KMS-11 (cell line): ENCODE data around the gene RAD51D.
A peak's percentile ranks its signal among the peaks of the same experiment; 100 is the strongest.
"Not testable (repeated sequence)": the region's sequence is repeated elsewhere in the genome, so short reads cannot be mapped to it uniquely, and the experiment has no call there.

Source experiments
- H2AFZ ChIP-seq: fragments of 200-600 bp; sonication (generic); 2 replicates; pipeline ENCODE4 v1.6.1; 2016; ENCODE audit warnings: antibody characterized with exemption, mixed run types, low read depth
- H3K27ac ChIP-seq: fragments of 200-600 bp; sonication (generic); 2 replicates; pipeline ENCODE4 v1.6.1; 2016; ENCODE audit warnings: mild to moderate bottlenecking, mixed run types
- H3K27me3 ChIP-seq: fragments of 200-600 bp; sonication (generic); 2 replicates; pipeline ENCODE4 v1.6.1; 2017; ENCODE audit warnings: mild to moderate bottlenecking, low read depth, mixed run types, moderate library complexity; ENCODE audit not compliant: insufficient read depth
- H3K36me3 ChIP-seq: fragments of 200-600 bp; sonication (generic); 2 replicates; pipeline ENCODE4 v1.6.1; 2017; ENCODE audit warnings: mild to moderate bottlenecking, mixed run types; ENCODE audit not compliant: insufficient read depth
- H3K4me1 ChIP-seq: fragments of 200-600 bp; sonication (generic); 2 replicates; pipeline ENCODE4 v1.6.1; 2016; ENCODE audit warnings: mild to moderate bottlenecking, low read depth, mixed run types; ENCODE audit not compliant: poor library complexity, severe bottlenecking
- H3K4me2 ChIP-seq: fragments of 200-600 bp; sonication (generic); 2 replicates; pipeline ENCODE4 v1.7.0; 2016; ENCODE audit warnings: mild to moderate bottlenecking, mixed run types
- H3K4me3 ChIP-seq: fragments of 200-600 bp; sonication (generic); IDR thresholded peaks from 2 replicates; pipeline ENCODE4 v1.6.1; 2017; ENCODE audit warnings: low read depth, low read length, mixed read lengths; ENCODE audit not compliant: insufficient read depth
- H3K79me2 ChIP-seq: fragments of 200-600 bp; sonication (generic); 2 replicates; pipeline ENCODE4 v1.6.1; 2016; ENCODE audit warnings: low read depth, mixed run types; ENCODE audit not compliant: insufficient read depth
- H3K9ac ChIP-seq: fragments of 200-600 bp; sonication (generic); 2 replicates; pipeline ENCODE4 v1.6.1; 2016; ENCODE audit warnings: mild to moderate bottlenecking, mixed run types
- H4K20me1 ChIP-seq: fragments of 200-600 bp; sonication (generic); 2 replicates; pipeline ENCODE4 v1.6.1; 2016; ENCODE audit warnings: mild to moderate bottlenecking, mixed run types; ENCODE audit not compliant: insufficient read depth
- CTCF ChIP-seq: fragments of 200-600 bp; sonication (generic); conservative IDR thresholded peaks from 2 replicates; pipeline ENCODE4 v1.6.1; 2017; ENCODE audit warnings: low read depth, mild to moderate bottlenecking, antibody characterized with exemption, low read length, moderate library complexity, mixed read lengths

RAD51D gene

GRCh38 chr17:35097776-35098175 lies 21.9 kb downstream of the RAD51D start:
- Histone ChIP-seq H3K4me3 (no peak overlapping the region), H3K9ac (no peak overlapping the region), H4K20me1 (no peaks in the 10 kb centered on the region), H3K27ac (no peak overlapping the region), H3K27me3 (no peaks in the 10 kb centered on the region), H3K36me3 (0 out of 2 replicates have a peak, but pooled peaks cover 5% of the 10 kb centered on the region), H3K4me2 (no peak overlapping the region), H2AFZ (no peak overlapping the region), H3K79me2 (no peaks in the 10 kb centered on the region), H3K4me1 (no peaks in the 10 kb centered on the region)
- TF ChIP-seq CTCF = no peak

- no peak overlapping the region for H3K4me2 ChIP-seq
- H3K27me3 ChIP-seq = no peaks in the 10 kb centered on the region
Measured at GRCh38 chr17:35095741-35096140, 23.9 kb downstream of the RAD51D start.

GRCh38 chr17:35094902-35095301 lies 24.8 kb downstream of the RAD51D start:
- H2AFZ ChIP-seq = no peak overlapping the region
- H3K4me1 ChIP-seq = peaks cover 2% of the 10 kb centered on the region
- H3K27me3 ChIP-seq = no peaks in the 10 kb centered on the region
- TF ChIP-seq CTCF = no peak
- no peak overlapping the region for H3K4me3 ChIP-seq
- no peak overlapping the region for H3K27ac ChIP-seq
- H4K20me1 ChIP-seq = no peaks in the 10 kb centered on the region
- H3K79me2 ChIP-seq = no peaks in the 10 kb centered on the region
- no peak overlapping the region for H3K9ac ChIP-seq
- H3K4me2 ChIP-seq = no peak overlapping the region
- no peaks in the 10 kb centered on the region for H3K36me3 ChIP-seq

More at GRCh38 chr17:35095741-35096140, 23.9 kb downstream of the RAD51D start:
- Histone ChIP-seq H3K27ac (no peak overlapping the region), H3K36me3 (0 out of 2 replicates have a peak, but pooled peaks cover 5% of the 10 kb centered on the region), H3K4me3 (no peak overlapping the region), H3K9ac (no peak overlapping the region), H2AFZ (no peak overlapping the region), H3K4me1 (no peaks in the 10 kb centered on the region), H4K20me1 (no peaks in the 10 kb centered on the region), H3K79me2 (no peaks in the 10 kb centered on the region)
- no peak for TF ChIP-seq CTCF

GRCh38 chr17:35090707-35091106 lies 29.0 kb downstream of the RAD51D start:
- not testable (repeated sequence) for H3K4me2 ChIP-seq, H3K36me3 ChIP-seq, H4K20me1 ChIP-seq, H2AFZ ChIP-seq, H3K27me3 ChIP-seq, H3K4me3 ChIP-seq, H3K27ac ChIP-seq, H3K9ac ChIP-seq
- H3K4me1 ChIP-seq = peaks cover 29% of the 10 kb centered on the region
- H3K79me2 ChIP-seq = peaks cover 22% of the 10 kb centered on the region; the same call in 1 of the 2 replicates

GRCh38 chr17:35089586-35090296 lies 29.9 kb downstream of the RAD51D start:
- peaks cover 37% of the 10 kb centered on the region for H3K4me1 ChIP-seq
- H3K27me3 ChIP-seq = no peaks in the 10 kb centered on the region
- peak overlapping the region; percentile 69 for H2AFZ ChIP-seq

More at GRCh38 chr17:35089586-35090296, 29.9 kb downstream of the RAD51D start:
- Histone ChIP-seq H3K4me2 (peak overlapping the region; percentile 64), H3K27ac (peak overlapping the region; percentile 47; the same call in 1 of the 2 replicates), H3K9ac (peak overlapping the region; percentile 49; the same call in 1 of the 2 replicates), H3K4me3 (no peak overlapping the region), H4K20me1 (no peaks in the 10 kb centered on the region), H3K36me3 (no peaks in the 10 kb centered on the region), H3K79me2 (peaks cover 29% of the 10 kb centered on the region; the same call in 1 of the 2 replicates)
- 0 out of 2 replicates have a peak, but pooled peaks have one; percentile 30 for TF ChIP-seq CTCF
